Activated CD4-positive, CD25-positive, alpha-beta regulatory T cell treated with anti-CD3 and anti-CD28 coated beads, Interleukin-2, amount 50 U/mL, for 72 hours (primary cell): ENCODE data around the gene FHIT.
"Not testable (repeated sequence)": the region's sequence is repeated elsewhere in the genome, so short reads cannot be mapped to it uniquely, and the experiment has no call there.

Experiments used
- DNase-seq: peaks from one replicate; pipeline ENCODE4 v3.0.0; 2021

FHIT gene

GRCh38 chr3:60673123-60673522, 578.1 kb downstream of the FHIT start:
- no peak for DNase-seq

- DNase-seq, result not testable (repeated sequence)
These were observed 578.9 kb downstream of the FHIT start for GRCh38 chr3:60672337-60672736.

- no peak for DNase-seq
These were observed 581.6 kb downstream of the FHIT start for GRCh38 chr3:60669636-60670035.

GRCh38 chr3:60660026-60660425, 591.2 kb downstream of the FHIT start:
- DNase-seq, result no peak

GRCh38 chr3:60659098-60659497, 592.2 kb downstream of the FHIT start:
- no peak for DNase-seq

- DNase-seq, result no peak
These were observed 593.3 kb downstream of the FHIT start for GRCh38 chr3:60657972-60658371.

GRCh38 chr3:60652829-60653228, 598.4 kb downstream of the FHIT start:
- no peak for DNase-seq

- DNase-seq, result no peak
These were observed 599.5 kb downstream of the FHIT start for GRCh38 chr3:60651799-60652198.

- DNase-seq, result no peak
These were observed 601.1 kb downstream of the FHIT start for GRCh38 chr3:60650171-60650570.

GRCh38 chr3:60645801-60646200, 605.5 kb downstream of the FHIT start:
- no peak for DNase-seq

- no peak for DNase-seq
These were observed 607.4 kb downstream of the FHIT start for GRCh38 chr3:60643831-60644230.

GRCh38 chr3:60641354-60641753, 609.9 kb downstream of the FHIT start:
- DNase-seq, result no peak

- DNase-seq, result no peak
These were observed 614.4 kb downstream of the FHIT start for GRCh38 chr3:60636846-60637245.

- DNase-seq, result no peak
These were observed 617.6 kb downstream of the FHIT start for GRCh38 chr3:60633644-60634043.

- no peak for DNase-seq
These were observed 619.7 kb downstream of the FHIT start for GRCh38 chr3:60631509-60631908.

- no peak for DNase-seq
These were observed 620.3 kb downstream of the FHIT start for GRCh38 chr3:60630953-60631352.

GRCh38 chr3:60629816-60630215, 621.4 kb downstream of the FHIT start:
- DNase-seq, result no peak

- DNase-seq, result no peak
These were observed 628.9 kb downstream of the FHIT start for GRCh38 chr3:60622349-60622748.

- DNase-seq, result no peak
These were observed 634.1 kb downstream of the FHIT start for GRCh38 chr3:60617188-60617587.

GRCh38 chr3:60613769-60614303, 637.4 kb downstream of the FHIT start:
- DNase-seq, result no peak

GRCh38 chr3:60610441-60611112, 640.7 kb downstream of the FHIT start:
- DNase-seq, result no peak

- DNase-seq, result no peak
These were observed 641.8 kb downstream of the FHIT start for GRCh38 chr3:60609446-60609845.

- no peak for DNase-seq
These were observed 647.4 kb downstream of the FHIT start for GRCh38 chr3:60603860-60604259.

GRCh38 chr3:60600848-60601247, 650.4 kb downstream of the FHIT start:
- no peak for DNase-seq

GRCh38 chr3:60599586-60599985, 651.7 kb downstream of the FHIT start:
- no peak for DNase-seq
